Measurements from ENCODE around the gene HBZ. TPM values are rescaled to one million over a fixed set of nuclear protein-coding genes. Genes with fewer than 3 reads are reported as not detected.
A peak's percentile ranks its signal among the peaks of the same experiment; 100 is the strongest.
"Not testable (repeated sequence)": the region's sequence is repeated elsewhere in the genome, so short reads cannot be mapped to it uniquely, and the experiment has no call there.

Gene HBZ
- polyA plus RNA-seq, 4 donors, result 1.4 to 2.5 (median 2.0) TPM

DNA sequence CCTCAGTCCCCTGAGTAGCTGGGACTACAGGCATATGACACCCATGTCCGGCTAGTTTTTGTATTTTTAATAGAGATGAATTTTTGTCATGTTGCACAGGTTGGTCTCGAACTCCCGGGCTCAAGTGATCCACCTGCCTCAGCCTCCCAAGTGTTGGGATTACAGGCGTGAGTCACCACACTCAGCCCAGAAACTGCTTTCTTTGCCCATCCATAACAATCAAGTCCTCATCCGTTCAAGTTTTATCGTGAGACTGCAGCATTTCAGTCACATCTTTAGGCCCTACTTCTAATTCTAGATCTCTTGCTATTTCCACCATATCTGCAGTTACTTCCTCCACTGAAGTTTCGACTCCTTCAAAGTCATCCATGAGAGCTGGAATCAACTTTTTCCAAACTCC is 20.3 kb upstream of the HBZ start:
- no peak for DNase-seq (ENCODE audit: low read depth in 4 of 4, low spot score in 2 of 4)

DNA sequence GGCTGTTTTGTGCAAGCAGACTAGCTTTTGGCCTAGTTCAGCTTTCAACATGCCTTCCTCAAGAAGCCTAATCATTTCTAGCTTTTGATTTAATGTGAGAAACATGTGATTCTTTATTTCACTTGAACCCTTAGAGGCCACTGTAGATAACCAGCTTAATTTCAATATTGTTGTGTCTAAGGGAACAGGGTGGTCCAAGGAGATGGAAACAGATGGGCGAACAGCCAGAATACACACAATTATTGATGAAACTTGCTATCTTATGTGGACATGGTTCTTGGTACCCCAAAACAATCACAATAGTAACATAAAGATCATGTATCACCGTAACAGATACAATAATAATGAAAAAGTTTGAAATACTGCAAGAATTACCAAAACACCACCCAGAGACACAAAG is 18.7 kb upstream of the HBZ start:
- DNase-seq (ENCODE audit: low read depth in 4 of 4, low spot score in 2 of 4), result no peak

DNA sequence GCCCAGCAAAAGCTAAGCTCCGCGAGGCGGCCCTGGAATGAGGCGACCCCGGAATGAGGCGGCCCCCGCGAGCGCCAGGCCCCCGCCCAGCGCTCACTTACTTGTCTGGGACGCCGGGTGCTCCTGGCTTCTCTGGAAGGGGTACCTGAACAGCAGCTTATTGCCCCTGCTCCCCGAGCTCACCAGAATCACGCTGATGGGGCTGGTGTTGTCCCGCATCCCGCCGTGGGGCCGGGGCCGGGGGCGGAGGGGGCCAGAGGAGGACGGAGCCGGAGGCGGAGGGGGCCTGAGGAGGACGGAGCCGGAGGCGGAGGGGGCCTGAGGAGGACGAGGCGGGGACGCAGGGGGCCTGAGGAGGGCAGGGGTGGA is 14.4 kb upstream of the HBZ start:
- DNase-seq (ENCODE audit: low read depth in 4 of 4, low spot score in 2 of 4), result no peak

DNA sequence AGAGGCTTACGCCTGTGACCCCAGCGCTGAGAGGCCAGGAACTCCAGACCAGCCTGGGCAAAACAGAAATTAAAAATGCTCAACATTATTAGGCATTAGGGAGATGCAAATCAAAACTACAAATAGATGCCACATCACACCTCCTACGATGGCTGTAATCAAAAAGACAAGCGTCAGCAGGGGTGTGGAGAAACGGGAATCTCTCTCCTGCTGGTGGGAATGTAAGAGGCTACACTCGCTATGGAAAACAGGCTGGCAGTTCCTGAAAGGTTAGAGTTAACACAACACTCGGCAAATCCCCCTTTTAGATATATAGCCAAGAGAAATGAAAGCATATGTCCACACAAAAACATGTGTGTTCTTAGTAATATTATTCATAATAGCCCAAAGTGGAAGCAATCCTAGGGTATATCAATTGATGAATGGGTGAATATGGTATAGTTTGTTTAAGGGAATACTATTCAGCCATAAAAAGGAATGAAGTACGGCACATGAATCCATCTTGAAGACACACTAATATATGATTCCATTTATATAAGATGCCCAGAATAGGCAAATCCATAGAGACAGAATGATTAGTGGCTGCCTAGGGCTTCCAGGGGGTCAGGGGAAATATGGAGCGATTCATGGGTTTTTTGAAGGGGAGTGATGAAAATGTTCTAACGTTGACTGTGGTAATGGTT is 12.1 kb upstream of the HBZ start:
- DNase-seq (ENCODE audit: low read depth in 4 of 4, low spot score in 2 of 4), result no peak

DNA sequence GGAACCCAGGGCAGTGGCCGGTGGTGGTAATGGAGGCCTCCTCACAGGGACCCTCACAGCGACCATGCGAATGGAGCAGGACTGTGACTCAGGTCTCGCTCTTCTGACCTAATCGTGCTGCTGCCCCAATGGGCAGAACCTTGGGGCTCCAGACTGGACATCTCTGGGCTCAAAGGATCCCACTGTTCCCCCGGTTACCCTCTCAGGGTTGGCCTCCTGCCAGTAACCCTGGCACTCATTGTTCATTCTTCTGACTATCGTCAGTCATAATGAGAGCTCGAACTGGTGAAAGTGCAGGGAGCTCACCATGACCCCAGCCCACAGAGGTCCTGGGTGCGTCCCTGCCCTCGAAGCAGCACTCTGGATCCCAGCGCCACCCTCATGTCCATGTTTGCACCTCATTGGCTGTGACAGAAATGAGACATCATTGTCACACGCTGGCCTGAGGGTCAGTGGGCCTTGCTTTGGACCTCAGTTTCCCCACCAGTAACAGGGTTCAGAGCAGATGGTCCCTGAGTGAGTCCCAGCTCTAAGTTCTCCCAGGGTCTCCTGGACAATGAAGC is 10.0 kb upstream of the HBZ start:
- no peak for DNase-seq (ENCODE audit: low read depth in 4 of 4, low spot score in 2 of 4)

DNA sequence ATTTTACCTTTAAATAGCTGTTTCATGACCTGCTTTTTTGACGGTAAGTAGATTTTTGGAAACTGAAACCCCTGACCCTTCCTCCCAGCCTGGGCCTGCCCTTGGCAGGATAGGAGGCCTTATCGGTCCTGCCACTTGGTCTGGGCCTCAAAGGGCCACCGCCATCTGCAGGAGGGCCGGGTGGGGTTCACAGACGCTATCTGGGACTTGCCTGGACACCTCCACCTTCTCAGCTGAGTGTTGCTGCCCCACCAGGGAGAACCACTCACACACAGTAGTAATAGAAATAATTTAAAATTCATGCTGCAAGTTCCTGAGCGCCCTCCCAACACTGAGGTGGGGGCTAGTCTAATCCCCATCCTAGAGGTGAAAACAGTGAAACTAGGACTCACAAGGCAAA is 9.4 kb upstream of the HBZ start:
- no peak for DNase-seq (ENCODE audit: low read depth in 4 of 4, low spot score in 2 of 4)

DNA sequence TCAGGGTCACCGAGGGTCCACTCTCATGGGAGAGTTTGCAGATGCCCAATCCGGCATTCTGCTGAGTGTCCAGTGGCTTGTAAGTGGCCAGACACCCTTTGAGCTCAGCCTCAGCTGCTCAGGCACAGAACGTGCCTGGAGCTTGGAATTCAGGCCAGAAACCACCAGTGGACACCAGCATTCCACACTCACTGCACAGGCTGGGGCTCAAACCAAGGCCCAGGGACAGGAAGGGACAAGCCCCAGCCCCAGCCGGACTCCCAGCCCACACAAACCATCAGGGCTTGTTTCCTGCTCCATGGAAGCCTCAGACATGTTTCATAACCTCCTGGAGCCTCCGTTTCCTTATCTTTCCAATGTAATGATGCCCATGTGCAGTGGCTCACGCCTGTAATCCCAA is 9.0 kb upstream of the HBZ start:
- no peak for DNase-seq (ENCODE audit: low read depth in 4 of 4, low spot score in 2 of 4)

DNA sequence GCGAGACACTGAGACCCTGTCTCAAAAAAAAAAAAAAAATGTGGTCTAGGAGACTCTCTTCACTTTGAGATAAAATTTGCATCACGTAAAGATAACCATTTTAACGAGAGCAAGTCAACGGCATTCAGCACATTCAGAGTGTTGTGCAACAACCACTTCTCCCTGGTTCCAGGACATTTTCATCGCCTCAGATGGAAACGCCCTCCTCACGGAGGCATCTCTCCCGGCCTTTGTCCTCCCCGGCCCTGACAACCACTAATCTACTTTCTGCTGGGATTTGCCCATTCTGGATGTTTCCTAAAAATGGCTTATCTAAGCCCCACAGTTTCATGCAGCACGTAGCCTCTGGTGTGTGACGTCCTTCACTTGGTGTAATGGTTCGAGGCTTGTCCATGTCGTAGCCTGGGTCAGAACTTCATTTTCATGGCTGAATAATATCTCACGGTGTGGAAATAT is 7.6 kb upstream of the HBZ start:
- no peak for DNase-seq (ENCODE audit: low read depth in 4 of 4, low spot score in 2 of 4)

DNA sequence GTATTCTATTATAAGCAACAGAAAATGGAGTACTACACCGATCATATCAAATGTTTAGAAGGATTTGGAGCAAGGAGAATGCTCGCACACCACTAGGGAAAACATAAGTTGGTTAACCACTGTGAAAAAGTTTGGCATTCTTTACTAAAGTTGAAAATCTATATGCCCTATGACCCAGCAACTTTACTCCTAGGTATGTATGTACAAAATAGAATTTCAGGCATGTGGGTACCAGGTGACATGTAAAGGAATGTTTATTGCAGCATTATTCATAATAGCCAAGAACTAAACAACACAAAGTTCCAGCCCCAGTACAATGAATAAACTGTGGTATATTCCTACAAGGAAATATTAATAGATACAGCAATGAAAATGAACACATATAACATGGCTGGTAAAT is 5.8 kb upstream of the HBZ start:
- no peak for DNase-seq (ENCODE audit: low read depth in 4 of 4, low spot score in 2 of 4)

DNA sequence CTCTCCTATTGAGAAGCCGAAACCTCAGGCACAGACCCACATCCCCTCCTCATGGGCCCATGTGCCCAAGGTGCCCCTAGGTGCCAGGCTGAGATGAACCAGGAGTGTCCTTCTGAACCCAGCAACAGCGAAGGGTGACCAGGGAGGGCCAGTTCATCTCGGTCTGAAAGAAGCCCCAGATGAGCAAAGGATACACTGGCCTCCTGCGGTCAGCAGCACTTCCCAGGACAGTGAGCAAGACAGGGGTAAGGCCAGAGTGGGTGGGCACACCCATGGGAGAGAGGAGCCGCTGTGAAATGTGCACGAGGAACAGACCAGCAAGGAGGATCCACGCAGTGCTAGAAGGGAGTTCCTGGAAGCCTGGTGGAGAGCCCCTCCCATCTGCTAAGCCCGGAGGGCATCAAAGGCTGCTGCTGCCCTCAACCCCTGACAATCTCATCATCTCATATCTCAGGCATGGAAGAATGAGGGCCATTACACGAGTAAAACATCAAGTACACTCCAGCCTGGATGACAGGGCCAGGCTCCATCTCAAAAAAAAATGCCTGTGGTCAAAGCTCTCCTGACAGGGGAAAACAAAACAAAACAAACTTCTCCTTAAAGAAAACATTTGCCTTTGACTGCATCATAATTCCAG is 3.3 kb upstream of the HBZ start:
- no peak for DNase-seq (ENCODE audit: low read depth in 4 of 4, low spot score in 2 of 4)

DNA sequence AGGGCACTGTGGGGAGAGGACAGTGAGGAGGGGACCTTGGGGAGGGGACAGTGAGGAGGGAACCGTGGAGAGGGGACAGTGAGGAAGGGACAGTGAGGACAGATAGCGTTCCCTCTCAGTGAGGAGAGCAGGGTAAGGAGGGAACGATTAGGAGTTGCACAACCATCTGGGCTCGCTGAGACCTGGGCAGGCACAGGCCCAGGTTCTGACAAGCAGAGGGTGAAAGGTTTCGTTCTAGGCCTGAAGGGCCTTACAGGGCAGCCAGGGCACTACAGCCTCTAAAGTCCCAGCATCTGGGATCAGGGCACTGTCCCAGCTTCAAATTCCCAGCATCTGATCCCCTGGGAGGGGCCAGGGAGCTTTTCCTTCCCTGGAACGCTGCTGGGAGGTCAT is 681 bp downstream of the HBZ start:
- DNase-seq (ENCODE audit: low read depth in 4 of 4, low spot score in 2 of 4), result not testable (repeated sequence)

DNA sequence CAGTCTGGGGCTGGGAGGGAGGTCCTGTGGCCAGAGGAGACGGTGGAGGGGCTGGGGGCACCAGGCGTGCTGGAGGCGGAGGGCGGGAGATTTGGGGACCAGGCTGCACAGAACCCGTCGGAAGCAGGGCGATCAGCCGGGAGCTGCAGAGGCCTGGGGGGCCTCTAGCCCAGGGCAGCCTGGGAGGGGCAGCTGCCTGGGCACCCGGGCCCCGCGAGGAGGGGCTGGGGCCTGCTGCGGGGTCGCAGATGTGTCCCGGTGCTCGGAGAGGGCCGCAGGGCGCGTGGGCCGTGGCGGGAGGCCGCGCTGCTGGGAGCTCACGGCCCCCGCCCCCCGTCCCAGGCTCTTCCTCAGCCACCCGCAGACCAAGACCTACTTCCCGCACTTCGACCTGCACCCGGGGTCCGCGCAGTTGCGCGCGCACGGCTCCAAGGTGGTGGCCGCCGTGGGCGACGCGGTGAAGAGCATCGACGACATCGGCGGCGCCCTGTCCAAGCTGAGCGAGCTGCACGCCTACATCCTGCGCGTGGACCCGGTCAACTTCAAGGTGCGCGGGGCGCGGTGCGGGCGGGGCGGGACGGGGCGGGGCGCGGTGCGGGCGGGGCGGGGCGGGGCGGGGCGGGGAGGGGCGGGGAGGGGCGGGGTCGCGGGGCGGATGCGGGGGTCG is 1.2 kb downstream of the HBZ start:
- not testable (repeated sequence) for DNase-seq (ENCODE audit: low read depth in 4 of 4, low spot score in 2 of 4)

DNA sequence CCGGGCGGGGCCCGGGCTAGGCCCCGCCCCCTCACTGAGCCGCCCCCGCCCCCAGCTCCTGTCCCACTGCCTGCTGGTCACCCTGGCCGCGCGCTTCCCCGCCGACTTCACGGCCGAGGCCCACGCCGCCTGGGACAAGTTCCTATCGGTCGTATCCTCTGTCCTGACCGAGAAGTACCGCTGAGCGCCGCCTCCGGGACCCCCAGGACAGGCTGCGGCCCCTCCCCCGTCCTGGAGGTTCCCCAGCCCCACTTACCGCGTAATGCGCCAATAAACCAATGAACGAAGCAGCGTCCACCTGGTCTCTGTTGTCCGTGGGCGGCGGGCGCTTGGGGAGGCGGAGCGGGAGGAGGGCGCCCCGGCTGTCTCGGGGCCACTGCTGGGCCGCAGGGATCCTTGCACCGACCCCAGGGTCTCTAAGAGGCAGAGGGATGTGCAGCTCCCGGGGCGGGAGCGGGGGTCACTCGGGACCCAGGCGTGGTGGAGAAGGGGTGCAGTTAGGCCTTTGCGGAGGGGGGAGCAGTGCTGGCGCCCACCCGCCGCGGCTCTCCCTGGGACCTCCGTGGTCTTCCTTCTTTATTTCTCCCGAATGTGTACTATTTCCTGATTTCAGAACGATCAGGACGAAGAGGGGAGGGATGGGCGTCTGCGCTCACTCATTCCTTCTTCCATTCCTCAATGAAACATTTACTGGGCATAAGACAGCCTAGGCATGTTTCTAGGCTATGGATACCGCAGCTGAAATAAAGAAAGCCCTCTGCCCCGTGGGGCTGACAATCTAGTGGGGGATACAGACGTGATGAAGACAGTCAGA is 2.0 kb downstream of the HBZ start:
- peak in 1 of 4 donors; percentile 37 for DNase-seq (ENCODE audit: low read depth in 4 of 4, low spot score in 2 of 4)

DNA sequence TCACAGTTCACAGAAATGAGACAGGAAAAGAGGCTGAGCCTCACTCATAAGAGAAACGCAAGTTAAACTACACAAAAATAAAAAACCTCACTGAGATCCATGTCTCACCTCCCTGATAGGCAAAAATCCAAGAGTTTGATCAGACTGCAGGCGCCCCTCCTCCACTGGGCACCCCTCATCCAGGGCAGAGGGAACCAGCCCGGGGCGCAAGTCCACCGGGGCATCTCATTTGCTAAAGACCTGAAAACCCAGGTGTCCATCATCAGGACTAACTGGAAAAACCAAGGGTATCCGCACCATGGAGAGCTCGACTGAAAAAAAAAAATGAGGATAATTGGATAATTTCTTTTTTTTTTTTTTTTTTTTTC is 2.6 kb downstream of the HBZ start:
- DNase-seq (ENCODE audit: low read depth in 4 of 4, low spot score in 2 of 4), result no peak

DNA sequence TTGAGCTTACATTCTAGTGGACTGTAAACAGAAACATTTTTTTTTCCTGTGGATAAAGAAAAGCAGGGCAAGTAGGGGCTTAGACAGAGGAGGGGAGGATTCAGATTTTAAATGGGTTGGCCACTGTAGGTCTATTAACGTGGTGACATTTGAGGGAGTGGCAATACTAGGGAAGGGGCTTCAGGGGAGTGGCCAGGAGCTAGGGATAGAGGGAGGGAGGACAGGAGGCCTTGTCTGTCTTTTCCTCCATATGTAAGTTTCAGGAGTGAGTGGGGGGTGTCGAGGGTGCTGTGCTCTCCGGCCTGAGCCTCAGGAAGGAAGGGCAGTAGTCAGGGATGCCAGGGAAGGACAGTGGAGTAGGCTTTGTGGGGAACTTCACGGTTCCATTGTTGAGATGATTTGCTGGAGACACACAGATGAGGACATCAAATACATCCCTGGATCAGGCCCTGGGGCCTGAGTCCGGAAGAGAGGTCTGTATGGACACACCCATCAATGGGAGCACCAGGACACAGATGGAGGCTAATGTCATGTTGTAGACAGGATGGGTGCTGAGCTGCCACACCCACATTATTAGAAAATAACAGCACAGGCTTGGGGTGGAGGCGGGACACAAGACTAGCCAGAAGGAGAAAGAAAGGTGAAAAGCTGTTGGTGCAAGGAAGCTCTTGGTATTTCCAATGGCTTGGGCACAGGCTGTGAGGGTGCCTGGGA is 6.8 kb downstream of the HBZ start:
- DNase-seq (ENCODE audit: low read depth in 4 of 4, low spot score in 2 of 4), result no peak

DNA sequence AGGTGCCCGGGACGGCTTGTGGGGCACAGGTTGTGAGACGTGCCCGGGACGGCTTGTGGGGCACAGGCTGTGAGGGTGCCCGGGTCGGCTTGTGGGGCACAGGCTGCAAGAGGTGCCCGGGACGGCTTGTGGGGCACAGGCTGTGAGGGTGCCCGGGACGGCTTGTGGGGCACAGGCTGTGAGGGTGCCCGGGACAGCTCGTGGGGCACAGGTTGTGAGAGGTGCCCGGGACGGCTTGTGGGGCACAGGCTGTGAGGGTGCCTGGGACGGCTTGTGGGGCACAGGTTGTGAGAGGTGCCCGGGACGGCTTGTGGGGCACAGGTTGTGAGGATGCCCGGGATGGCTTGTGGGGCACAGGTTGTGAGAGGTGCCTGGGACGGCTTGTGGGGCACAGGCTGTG is 7.8 kb downstream of the HBZ start:
- DNase-seq (ENCODE audit: low read depth in 4 of 4, low spot score in 2 of 4), result not testable (repeated sequence)

DNA sequence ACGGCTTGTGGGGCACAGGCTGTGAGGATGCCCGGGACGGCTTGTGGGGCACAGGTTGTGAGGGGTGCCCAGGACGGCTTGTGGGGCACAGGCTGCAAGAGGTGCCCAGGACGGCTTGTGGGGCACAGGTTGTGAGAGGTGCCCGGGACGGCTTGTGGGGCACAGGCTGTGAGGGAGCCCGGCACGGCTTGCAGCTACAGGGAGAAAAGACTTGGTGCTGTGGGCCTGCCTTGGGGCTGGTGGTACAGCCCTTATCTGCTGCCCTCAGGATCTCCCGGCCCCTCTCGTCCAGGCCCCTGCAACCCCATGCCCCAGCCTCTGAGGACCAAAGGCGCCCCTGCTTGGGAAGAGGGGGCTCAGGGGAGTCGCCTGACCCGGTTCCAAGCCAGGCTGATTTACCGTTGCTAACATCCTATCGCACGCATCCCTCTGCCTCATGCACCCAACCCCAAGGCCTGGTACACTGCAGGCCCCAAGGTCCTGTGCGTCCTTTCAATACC is 8.3 kb downstream of the HBZ start:
- DNase-seq (ENCODE audit: low read depth in 4 of 4, low spot score in 2 of 4), result no peak

DNA sequence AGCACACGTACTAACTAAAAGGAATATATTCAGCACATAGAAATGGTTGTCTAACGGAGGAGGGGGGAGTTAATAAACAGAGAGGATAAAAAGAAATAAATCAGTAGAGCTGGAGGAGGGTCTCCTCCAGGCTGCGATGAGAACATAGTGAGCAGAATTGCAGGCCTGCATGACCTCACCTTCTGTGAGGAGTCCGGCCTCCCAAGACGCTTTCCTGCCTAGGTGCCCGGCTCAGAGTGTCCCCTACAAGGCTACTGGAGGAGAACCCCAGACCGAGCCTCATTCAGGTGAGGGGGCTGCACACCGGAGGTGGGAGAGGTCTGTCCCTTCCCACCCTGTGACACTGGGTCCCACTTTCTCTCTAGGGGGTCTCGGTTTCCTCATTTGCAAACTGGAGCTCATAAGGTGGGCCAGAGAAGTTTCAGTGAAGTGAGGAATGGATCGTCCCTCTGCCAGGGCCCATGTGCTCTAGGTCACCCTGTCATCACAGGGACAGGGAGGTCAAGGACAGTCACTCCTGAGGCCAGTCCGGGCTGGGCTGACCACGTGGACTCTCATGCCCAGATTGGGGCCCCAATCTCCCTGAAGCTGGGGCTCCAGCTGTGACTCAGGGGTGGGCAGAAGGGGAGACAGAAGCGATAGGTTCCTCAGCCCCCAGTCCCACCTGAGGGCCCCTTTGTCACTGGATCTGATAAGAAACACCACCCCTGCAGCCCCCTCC is 10.0 kb downstream of the HBZ start:
- DNase-seq (ENCODE audit: low read depth in 4 of 4, low spot score in 2 of 4), result no peak

DNA sequence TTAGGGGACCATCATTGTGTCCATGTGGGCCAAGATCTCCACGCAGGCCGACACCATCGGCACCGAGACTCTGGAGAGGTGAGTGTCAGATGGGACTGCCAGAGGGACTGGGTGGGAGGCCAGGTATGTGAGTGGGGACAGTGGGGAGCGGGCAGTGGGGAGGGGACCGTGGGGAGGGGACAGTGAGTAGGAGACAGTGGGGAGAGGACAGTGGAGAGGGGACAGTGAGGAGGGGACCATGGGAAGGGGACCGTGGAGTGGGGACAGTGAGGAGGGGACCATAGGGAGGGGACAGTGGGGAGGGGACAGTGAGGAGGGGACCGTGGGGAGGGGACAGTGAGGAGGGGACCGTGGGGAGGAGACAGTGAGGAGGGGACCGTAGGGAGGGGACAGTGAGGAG is 10.7 kb downstream of the HBZ start:
- not testable (repeated sequence) for DNase-seq (ENCODE audit: low read depth in 4 of 4, low spot score in 2 of 4)

DNA sequence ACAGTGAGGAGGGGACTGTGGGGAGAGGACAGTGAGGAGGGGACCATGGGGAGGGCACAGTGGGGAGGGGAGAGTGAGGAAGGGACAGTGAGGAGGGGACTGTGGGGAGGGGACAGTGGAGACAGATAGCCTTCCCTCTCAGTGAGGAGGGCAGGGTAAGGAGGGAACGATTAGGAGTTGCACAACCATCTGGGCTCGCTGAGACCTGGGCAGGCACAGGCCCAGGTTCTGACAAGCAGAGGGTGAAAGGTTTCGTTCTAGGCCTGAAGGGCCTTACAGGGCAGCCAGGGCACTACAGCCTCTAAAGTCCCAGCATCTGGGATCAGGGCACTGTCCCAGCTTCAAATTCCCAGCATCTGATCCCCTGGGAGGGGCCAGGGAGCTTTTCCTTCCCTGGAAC is 11.3 kb downstream of the HBZ start:
- not testable (repeated sequence) for DNase-seq (ENCODE audit: low read depth in 4 of 4, low spot score in 2 of 4)

Data from left renal cortex interstitium (tissue), 4 donors.